ENCODE data around the gene ASAP3.
"Not testable (repeated sequence)": the region's sequence is repeated elsewhere in the genome, so short reads cannot be mapped to it uniquely, and the experiment has no call there.

Gene ASAP3

GRCh38 chr1:23502951-23503350 is 19.0 kb upstream of the ASAP3 start:
- Histone ChIP-seq H3K36me3 (peaks cover 0 to 32% (median 31%) of the 10 kb centered on the region in 11 experiments; a peak in 18 of 22 replicates), H3K9ac (no peak overlapping the region), H3K27ac (no peak overlapping the region), H3K4me1 (peaks cover 2 to 18% (median 13%) of the 10 kb centered on the region in 10 experiments; a peak in 12 of 20 replicates), H3K27me3 (no peaks in the 10 kb centered on the region), H4K20me1 (peaks cover 0 to 25% (median 7%) of the 10 kb centered on the region in 11 experiments; a peak in 10 of 22 replicates), H3K4me3 (no peak overlapping the region), H3K9me3 (replicated peaks in 1 of 11) (no peaks in the 10 kb centered on the region), H3K4me2 (no peak overlapping the region)
- TF ChIP-seq Cebpa-rat (IDR thresholded peaks at IDR 0.05), result no peak

GRCh38 chr1:23500466-23500865 is 16.5 kb upstream of the ASAP3 start:
- Histone ChIP-seq H4K20me1 (peaks cover 0 to 5% (median 0%) of the 10 kb centered on the region in 11 experiments; a peak in 3 of 22 replicates), H3K9me3 (replicated peaks in 1 of 11) (no peaks in the 10 kb centered on the region), H3K27ac (no peak overlapping the region), H3K4me1 (peaks cover 7 to 14% (median 10%) of the 10 kb centered on the region in 10 experiments; a peak in 17 of 20 replicates), H3K27me3 (no peaks in the 10 kb centered on the region), H3K4me3 (no peak overlapping the region), H3K9ac (no peak overlapping the region), H3K36me3 (peaks cover 0 to 7% (median 6%) of the 10 kb centered on the region in 11 experiments; a peak in 12 of 22 replicates), H3K4me2 (no peak overlapping the region)
- no peak for TF ChIP-seq Cebpa-rat (IDR thresholded peaks at IDR 0.05)

- no peak for TF ChIP-seq Cebpa-rat (IDR thresholded peaks at IDR 0.05)
- no peaks in the 10 kb centered on the region for H3K9me3 ChIP-seq (replicated peaks in 1 of 11)
- H4K20me1 ChIP-seq, result no peaks in the 10 kb centered on the region
These were observed 13.9 kb upstream of the ASAP3 start for GRCh38 chr1:23497777-23498439.

GRCh38 chr1:23496490-23497181 is 12.7 kb upstream of the ASAP3 start:
- H4K20me1 ChIP-seq, result no peaks in the 10 kb centered on the region

More at GRCh38 chr1:23497777-23498439, 13.9 kb upstream of the ASAP3 start:
- Histone ChIP-seq H3K4me3 (no peak overlapping the region), H3K9ac (peak overlapping the region in 3 of 11 experiments; percentile 10 to 33 (median 32); a peak in 3 of 22 replicates), H3K4me1 (peaks cover 7 to 11% (median 9%) of the 10 kb centered on the region in 10 experiments; a peak in 17 of 20 replicates), H3K4me2 (peak overlapping the region in 8 of 11 experiments; percentile 17 to 69 (median 42); a peak in 13 of 22 replicates), H3K27me3 (no peaks in the 10 kb centered on the region), H3K36me3 (no peaks in the 10 kb centered on the region), H3K27ac (peak overlapping the region in 5 of 11 experiments; percentile 21 to 43 (median 36); a peak in 7 of 22 replicates)

GRCh38 chr1:23494836-23495235 is 10.9 kb upstream of the ASAP3 start:
- H3K9me3 ChIP-seq (replicated peaks in 1 of 11); H3K27ac ChIP-seq; H3K4me3 ChIP-seq: not testable (repeated sequence)

More at GRCh38 chr1:23496490-23497181, 12.7 kb upstream of the ASAP3 start:
- Histone ChIP-seq H3K4me3 (no peak overlapping the region), H3K4me1 (peaks cover 7 to 11% (median 9%) of the 10 kb centered on the region in 10 experiments; a peak in 17 of 20 replicates), H3K9me3 (replicated peaks in 1 of 11) (no peaks in the 10 kb centered on the region), H3K27ac (no peak overlapping the region; a peak in 1 of 22 replicates), H3K27me3 (no peaks in the 10 kb centered on the region), H3K36me3 (no peaks in the 10 kb centered on the region), H3K4me2 (no peak overlapping the region; a peak in 1 of 22 replicates), H3K9ac (peak overlapping the region in 1 of 11 experiments; percentile 31; a peak in 1 of 22 replicates)
- TF ChIP-seq Cebpa-rat (IDR thresholded peaks at IDR 0.05), result no peak

GRCh38 chr1:23492776-23493175 is 8.8 kb upstream of the ASAP3 start:
- not testable (repeated sequence) for H3K4me3 ChIP-seq; H3K36me3 ChIP-seq; H3K9ac ChIP-seq; H3K27ac ChIP-seq; H4K20me1 ChIP-seq; H3K27me3 ChIP-seq; H3K4me2 ChIP-seq; H3K4me1 ChIP-seq; H3K9me3 ChIP-seq (replicated peaks in 1 of 11)

More at GRCh38 chr1:23494836-23495235, 10.9 kb upstream of the ASAP3 start:
- H3K9ac ChIP-seq, H3K4me2 ChIP-seq, H3K27me3 ChIP-seq, H3K36me3 ChIP-seq, H4K20me1 ChIP-seq: not testable (repeated sequence)
- peaks cover 7 to 11% (median 9%) of the 10 kb centered on the region in 10 experiments; a peak in 17 of 20 replicates for H3K4me1 ChIP-seq

- H3K9ac ChIP-seq, result no peak overlapping the region
These were observed 8.2 kb upstream of the ASAP3 start for GRCh38 chr1:23492132-23492720.

GRCh38 chr1:23489842-23490241 is 5.9 kb upstream of the ASAP3 start:
- Histone ChIP-seq H3K4me2 (no peak overlapping the region), H3K9ac (no peak overlapping the region), H3K4me3 (no peak overlapping the region), H3K27ac (no peak overlapping the region), H4K20me1 (no peaks in the 10 kb centered on the region), H3K27me3 (no peaks in the 10 kb centered on the region), H3K9me3 (replicated peaks in 1 of 11) (no peaks in the 10 kb centered on the region), H3K4me1 (peaks cover 0 to 5% (median 1%) of the 10 kb centered on the region in 10 experiments; a peak in 10 of 20 replicates), H3K36me3 (no peaks in the 10 kb centered on the region)
- no peak for TF ChIP-seq Cebpa-rat (IDR thresholded peaks at IDR 0.05)

More at GRCh38 chr1:23492132-23492720, 8.2 kb upstream of the ASAP3 start:
- H3K4me1 ChIP-seq, result peaks cover under 1 to 3% (median 2%) of the 10 kb centered on the region in 10 experiments; a peak in 17 of 20 replicates
- H3K4me2 ChIP-seq, result no peak overlapping the region
- no peaks in the 10 kb centered on the region for H4K20me1 ChIP-seq
- no peaks in the 10 kb centered on the region for H3K27me3 ChIP-seq
- no peak overlapping the region for H3K27ac ChIP-seq
- no peaks in the 10 kb centered on the region for H3K36me3 ChIP-seq
- no peaks in the 10 kb centered on the region for H3K9me3 ChIP-seq (replicated peaks in 1 of 11)
- H3K4me3 ChIP-seq, result no peak overlapping the region
- TF ChIP-seq Cebpa-rat (IDR thresholded peaks at IDR 0.05), result no peak

- Histone ChIP-seq H3K9me3 (replicated peaks in 1 of 11) (no peaks in the 10 kb centered on the region), H3K4me1 (peaks cover 7 to 22% (median 15%) of the 10 kb centered on the region in 10 experiments; a peak in 19 of 20 replicates), H3K27ac (no peak overlapping the region), H3K4me2 (peak overlapping the region; percentile 14 to 89 (median 52); a peak in 17 of 22 replicates), H3K4me3 (peak overlapping the region in 5 of 10 experiments; percentile 61 to 78 (median 67); a peak in 3 of 20 replicates), H3K9ac (no peak overlapping the region; a peak in 2 of 22 replicates), H3K27me3 (peaks cover 7 to 13% (median 9%) of the 10 kb centered on the region in 11 experiments; a peak in 17 of 22 replicates), H3K36me3 (no peaks in the 10 kb centered on the region), H4K20me1 (0 out of 22 replicates have a peak, but pooled peaks cover 0 to 3% (median 0%) of the 10 kb centered on the region in 11 experiments)
- TF ChIP-seq Cebpa-rat (IDR thresholded peaks at IDR 0.05), result no peak
These were observed 988 bp upstream of the ASAP3 start for GRCh38 chr1:23485002-23485332.

All from BLaER1 treated with 17β-estradiol and CSF1 and Interleukin-3, amounts not matched to agents 10 nM and 100 nM (cell line).